ENCODE results near the gene SYNE4. TPM values are rescaled to one million over a fixed set of nuclear protein-coding genes. Genes with fewer than 3 reads are reported as not detected.

SYNE4 gene
- total and polyA plus RNA-seq, 2 of the 13 experiments (the other 11 are each of a cell fraction or from before 2014, with no cell fraction given): 13.7 to 23.0 TPM

DNA sequence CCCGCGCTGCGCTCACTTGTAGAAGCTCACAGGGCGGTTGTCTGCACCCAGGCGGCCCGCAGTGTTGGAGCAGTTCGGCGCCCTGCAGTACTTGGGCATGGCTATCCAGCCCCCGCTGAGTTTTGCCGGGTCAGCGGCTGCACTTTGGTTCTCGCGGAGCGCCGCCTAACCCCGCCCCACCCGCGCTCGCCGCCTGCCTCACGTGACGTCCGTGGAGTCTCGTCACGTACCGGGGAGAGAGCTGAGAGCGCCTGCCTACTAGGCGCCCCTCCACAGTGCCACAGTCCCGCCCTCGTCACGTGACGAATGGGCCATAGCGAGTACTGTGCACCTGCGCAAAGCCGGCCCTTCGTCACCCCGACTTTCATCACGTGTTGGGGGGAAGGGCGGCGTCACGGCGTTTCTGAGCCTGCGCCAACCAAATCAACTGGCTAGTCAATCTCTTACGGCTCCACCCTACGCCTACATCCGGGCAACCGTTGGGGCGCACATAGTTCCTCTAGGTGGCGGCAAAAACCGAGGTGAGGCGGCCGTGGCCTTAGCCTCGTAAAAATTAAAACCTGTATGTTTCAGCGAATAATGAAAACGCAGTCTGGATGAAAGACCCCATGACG lies 45.6 kb upstream of the SYNE4 start, which contains the start of gene THAP8 (continued):
- TF ChIP-seq ZNF7 (CRISPR knock-in tag; IDR thresholded peaks at IDR 0.05): no peak
- no peak for TF ChIP-seq ZNF557 (CRISPR knock-in tag; IDR thresholded peaks at IDR 0.05)
- no peak for TF ChIP-seq NFE2L1 (CRISPR knock-in tag; IDR thresholded peaks at IDR 0.05; ENCODE audit: borderline replicate concordance)
- TF ChIP-seq JARID2 (CRISPR knock-in tag; IDR thresholded peaks at IDR 0.05; ENCODE audit: insufficient replicate concordance): no peak
- TF ChIP-seq ZNF3 (CRISPR knock-in tag; IDR thresholded peaks at IDR 0.05): no peak
- no peak for TF ChIP-seq NONO (IDR thresholded peaks at IDR 0.05)
- TF ChIP-seq NONO (CRISPR knock-in tag; conservative IDR thresholded peaks at IDR 0.05): no peak; the same call in 1 of the 2 replicates
- TF ChIP-seq ZNF570 (CRISPR knock-in tag; IDR thresholded peaks at IDR 0.05; ENCODE audit: borderline replicate concordance): no peak
- no peak for TF ChIP-seq EHMT2 (IDR thresholded peaks at IDR 0.05; ENCODE audit: borderline replicate concordance, low read depth, low read length)
- peak; percentile 67; the same call in 1 of the 2 replicates for TF ChIP-seq CREB3 (CRISPR knock-in tag; IDR thresholded peaks at IDR 0.05)
- no peak for TF ChIP-seq ATF7 (IDR thresholded peaks at IDR 0.05)
- no peak; the same call in 1 of the 2 replicates for TF ChIP-seq ATF7 (CRISPR knock-in tag; IDR thresholded peaks at IDR 0.05)
- no peak for TF ChIP-seq ZNF20 (CRISPR knock-in tag; IDR thresholded peaks at IDR 0.05)
- 0 out of 2 replicates have a peak, but pooled peaks have one; percentile 14 for TF ChIP-seq JUN (CRISPR knock-in tag; IDR thresholded peaks at IDR 0.05)
- TF ChIP-seq RORA (CRISPR knock-in tag; IDR thresholded peaks at IDR 0.05): no peak
- TF ChIP-seq KAT2B (IDR thresholded peaks at IDR 0.05; ENCODE audit: borderline replicate concordance, low read depth, low read length): no peak
- no peak for TF ChIP-seq HDAC6 (IDR thresholded peaks at IDR 0.05; ENCODE audit: low read depth, low read length)
- TF ChIP-seq ZNF549 (CRISPR knock-in tag; IDR thresholded peaks at IDR 0.05): no peak
- TF ChIP-seq ZFYVE20 (CRISPR knock-in tag; IDR thresholded peaks at IDR 0.05; ENCODE audit: borderline replicate concordance, low read depth): no peak
- TF ChIP-seq RBM39 (IDR thresholded peaks at IDR 0.05; ENCODE audit: low read depth, low read length, poor library complexity, severe bottlenecking): peak; percentile 78
- TF ChIP-seq MXI1 (IDR thresholded peaks at IDR 0.05; ENCODE audit: borderline replicate concordance, low read depth, low read length): peak; percentile 53; the same call in 1 of the 3 replicates
- TF ChIP-seq GPN1 (CRISPR knock-in tag; IDR thresholded peaks at IDR 0.05; ENCODE audit: borderline replicate concordance): no peak
- 0 out of 2 replicates have a peak, but pooled peaks have one; percentile 26 for TF ChIP-seq MAFF (IDR thresholded peaks at IDR 0.05; ENCODE audit: low read depth, low read length)
- TF ChIP-seq, protein P1, sequence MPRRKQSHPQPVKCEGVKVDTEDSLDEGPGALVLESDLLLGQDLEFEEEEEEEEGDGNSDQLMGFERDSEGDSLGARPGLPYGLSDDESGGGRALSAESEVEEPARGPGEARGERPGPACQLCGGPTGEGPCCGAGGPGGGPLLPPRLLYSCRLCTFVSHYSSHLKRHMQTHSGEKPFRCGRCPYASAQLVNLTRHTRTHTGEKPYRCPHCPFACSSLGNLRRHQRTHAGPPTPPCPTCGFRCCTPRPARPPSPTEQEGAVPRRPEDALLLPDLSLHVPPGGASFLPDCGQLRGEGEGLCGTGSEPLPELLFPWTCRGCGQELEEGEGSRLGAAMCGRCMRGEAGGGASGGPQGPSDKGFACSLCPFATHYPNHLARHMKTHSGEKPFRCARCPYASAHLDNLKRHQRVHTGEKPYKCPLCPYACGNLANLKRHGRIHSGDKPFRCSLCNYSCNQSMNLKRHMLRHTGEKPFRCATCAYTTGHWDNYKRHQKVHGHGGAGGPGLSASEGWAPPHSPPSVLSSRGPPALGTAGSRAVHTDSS (CRISPR knock-in tag; conservative IDR thresholded peaks at IDR 0.05): no peak
- TF ChIP-seq MAZ (IDR thresholded peaks at IDR 0.05; ENCODE audit: borderline replicate concordance, low read depth, low read length): peak; percentile 48; the same call in 1 of the 2 replicates
- TF ChIP-seq MAZ (CRISPR knock-in tag; IDR thresholded peaks at IDR 0.05; ENCODE audit: low read depth): peak; percentile 87
- no peak for TF ChIP-seq ZNF567 (CRISPR knock-in tag; IDR thresholded peaks at IDR 0.05; ENCODE audit: borderline replicate concordance)
- TF ChIP-seq SAP130 (CRISPR knock-in tag; IDR thresholded peaks at IDR 0.05; ENCODE audit: low read depth): peak; percentile 71
- peak; percentile 28 for TF ChIP-seq YY1 (IDR thresholded peaks at IDR 0.05; ENCODE audit: insufficient read depth, insufficient replicate concordance, low read depth, low read length)
- no peak for TF ChIP-seq SATB2 (CRISPR knock-in tag; IDR thresholded peaks at IDR 0.05)
- TF ChIP-seq TOPORS (CRISPR knock-in tag; IDR thresholded peaks at IDR 0.05): peak; percentile 51

All from HepG2 (cell line).